Caco-2 (cell line): ENCODE results near the gene PLEKHS1. TPM values are rescaled to one million over a fixed set of nuclear protein-coding genes. Genes with fewer than 3 reads are reported as not detected.
A peak's percentile ranks its signal among the peaks of the same experiment; 100 is the strongest.

ENCODE experiments used
- Bru-seq: library from RNA; stranded (reverse); fragments of 400-500 nt; gene quantifications from one replicate; lab custom pipeline; 2021; lab: Mats Ljungman, UMichigan
- BruChase-seq, 2 experiments: library from RNA; stranded (reverse); fragments of 400-500 nt; gene quantifications; one replicate each; lab custom pipeline; 2021; lab: Mats Ljungman, UMichigan
- BruUV-seq: library from RNA; stranded (reverse); fragments of 400-500 nt; replicated peaks from 2 replicates; lab custom pipeline; 2021; lab: Mats Ljungman, UMichigan
- CTCF ChIA-PET: fragments of 300-600 bp; sonication (Branson Sonifier 250); formaldehyde crosslinking; loops from one replicate; lab custom pipeline; 2022; ENCODE audit warnings: antibody characterized with exemption; lab: Charles Lee
- POLR2A ChIA-PET: fragments of 300-600 bp; sonication (Branson Sonifier 250); formaldehyde crosslinking; loops from one replicate; lab custom pipeline; 2022; ENCODE audit warnings: antibody characterized with exemption; lab: Charles Lee
- DNase-seq, 2 experiments: peaks; one replicate each; pipeline versions ENCODE4 v3.0.0 to v3.0.0-alpha.2; 2020 to 2022
- H3K27me3 ChIP-seq: replicated peaks from 2 replicates; pipeline ENCODE4 v1.6.0; 2011; ENCODE audit warnings: low read length; ENCODE audit not compliant: control insufficient read depth, insufficient read depth
- H3K36me3 ChIP-seq: 2 replicates; pipeline ENCODE4 v1.5.1; 2011; ENCODE audit warnings: low read length; ENCODE audit not compliant: control insufficient read depth, insufficient read depth
- H3K4me1 ChIP-seq: fragments of 250-450 bp; sonication (Bioruptor Pico); 2 replicates; pipeline ENCODE4 v1.5.1; 2020; ENCODE audit warnings: mild to moderate bottlenecking
- H3K4me3 ChIP-seq: 2 replicates; pipeline ENCODE4 v1.5.1; 2011; ENCODE audit warnings: low read depth, mild to moderate bottlenecking, control low read depth, low read length
- H3K9me3 ChIP-seq: fragments of 250-450 bp; sonication (Bioruptor Pico); 2 replicates; pipeline ENCODE4 v1.5.1; 2020; ENCODE audit warnings: mild to moderate bottlenecking, moderate library complexity
- H3K27ac Mint-ChIP-seq: one replicate; pipeline ENCODE4 v1.8.0; 2022; ENCODE audit warnings: mixed read lengths; ENCODE audit not compliant: unreplicated experiment
- H3K27me3 Mint-ChIP-seq: one replicate; pipeline ENCODE4 v1.8.0; 2022; ENCODE audit warnings: mixed read lengths; ENCODE audit not compliant: insufficient read depth, unreplicated experiment
- H3K36me3 Mint-ChIP-seq: one replicate; pipeline ENCODE4 v1.8.0; 2022; ENCODE audit warnings: mild to moderate bottlenecking, mixed read lengths; ENCODE audit not compliant: insufficient read depth, unreplicated experiment
- H3K4me1 Mint-ChIP-seq: one replicate; pipeline ENCODE4 v1.8.0; 2022; ENCODE audit warnings: low read depth, mixed read lengths; ENCODE audit not compliant: unreplicated experiment
- H3K4me3 Mint-ChIP-seq: one replicate; pipeline ENCODE4 v1.8.0; 2022; ENCODE audit warnings: mild to moderate bottlenecking, moderate library complexity, mixed read lengths; ENCODE audit not compliant: unreplicated experiment
- H3K9me3 Mint-ChIP-seq: one replicate; pipeline ENCODE4 v1.8.0; 2022; ENCODE audit warnings: mixed read lengths; ENCODE audit not compliant: unreplicated experiment
- CTCF ChIP-seq, 2 experiments: fragments of 200-600 bp in 1 of 2; IDR thresholded peaks; 1 replicate in 1 of 2; 2 replicates in 1 of 2; pipeline versions ENCODE4 v1.5.1 to v1.8.0; 2011 to 2022; ENCODE audit warnings: antibody characterized with exemption in 1 of 2, control low read depth in 1 of 2, inconsistent platforms in 1 of 2, low read depth in 1 of 2, low read length in 1 of 2, mild to moderate bottlenecking in 1 of 2, moderate library complexity in 1 of 2; ENCODE audit not compliant: insufficient read depth in 1 of 2, severe bottlenecking in 1 of 2, unreplicated experiment in 1 of 2
- intact Hi-C: fragments of 100-400 bp; cut with micrococcal nuclease; formaldehyde crosslinking; loops from one replicate; pipeline ENCODE4 v1.10.0; 2022; ENCODE audit not compliant: unreplicated experiment
- long read RNA-seq: library from polyadenylated mRNA; stranded (forward); transcript quantifications from one replicate; pipeline ENCODE4 v2.0.0, GENCODE V29; 2022
- total RNA-seq: library from RNA; stranded (reverse); gene quantifications from 2 replicates; pipeline ENCODE4 v1.2.3, GENCODE V29; 2022

The PLEKHS1 gene
- not detected in 2 replicates for total RNA-seq
- percentile 12 among the genes with signal in this experiment for Bru-seq, nascent RNA
- BruChase-seq, experiment 1, labeled RNA remaining after a 2-hour chase, result percentile 28 among the genes with signal in this experiment
- percentile 20 among the genes with signal in this experiment for BruChase-seq, experiment 2, labeled RNA remaining after a 6-hour chase
- long read RNA-seq, result 0 reads

- Histone ChIP-seq H3K4me3 (no peak within 1 kb of the TSS), H3K9me3 (no peaks in the 10 kb centered on the region), H3K27me3 (no peaks in the 10 kb centered on the region), H3K4me1 (peaks cover 25% of the 10 kb centered on the region), H3K36me3 (no peaks in the 10 kb centered on the region)
- Mint-ChIP-seq H3K27me3 (no peaks in the 10 kb centered on the region), H3K4me1 (peaks cover 16% of the 10 kb centered on the region), H3K4me3 (no peak within 1 kb of the TSS), H3K36me3 (no peaks in the 10 kb centered on the region), H3K27ac (no peak within 1 kb of the TSS), H3K9me3 (peaks cover 13% of the 10 kb centered on the region)
- no peak for DNase-seq
- intact Hi-C loops, result no loop called here
- TF ChIP-seq CTCF (IDR thresholded peaks at IDR 0.05; ENCODE audit: insufficient read depth in 1 of 2, low read depth in 1 of 2, low read length in 1 of 2, severe bottlenecking in 1 of 2, unreplicated experiment in 1 of 2), result no peak
- POLR2A ChIA-PET, result no interaction called here
- CTCF ChIA-PET, result no interaction called here
- BruUV-seq, result no TSS peak
These were observed at the start of gene PLEKHS1 for GRCh38 chr10:113751181-113751732. Gene PLEKHS1, plus strand, starts transcription at chr10:113751682. Its CDS starts 3,596 bp downstream, at chr10:113755278.

- no peaks in the 10 kb centered on the region for H3K9me3 Mint-ChIP-seq
- peak in 1 of 2 experiments; percentile 45 for DNase-seq
- intact Hi-C loops, result loop anchor here (1.0 to 5.0 kb wide), 4 partner anchors 76 to 399 kb away; partner anchors contain the start of genes DCLRE1A and NHLRC2
- peaks cover 8% of the 10 kb centered on the region for H3K36me3 Mint-ChIP-seq
- H3K4me1 Mint-ChIP-seq, result no peaks in the 10 kb centered on the region
- H3K4me3 ChIP-seq, result no peak overlapping the region
- no peak overlapping the region for H3K4me3 Mint-ChIP-seq
- ChIA-PET CTCF (interaction anchor here (0.6 to 0.7 kb wide), 2 partner anchors 8 to 96 kb away, joined by 3 read pairs; no protein-coding TSS in a partner anchor), POLR2A (interaction anchor here (0.8 kb wide), 1 partner anchor 258 kb away, joined by 12 read pairs; no protein-coding TSS in a partner anchor)
- H3K27me3 Mint-ChIP-seq, result no peaks in the 10 kb centered on the region
- TF ChIP-seq CTCF (IDR thresholded peaks at IDR 0.05; ENCODE audit: insufficient read depth in 1 of 2, low read depth in 1 of 2, low read length in 1 of 2, severe bottlenecking in 1 of 2, unreplicated experiment in 1 of 2), result peak; percentile 71 to 76
- no peaks in the 10 kb centered on the region for H3K9me3 ChIP-seq
- H3K27me3 ChIP-seq, result no peaks in the 10 kb centered on the region
- no peaks in the 10 kb centered on the region for H3K4me1 ChIP-seq
- H3K27ac Mint-ChIP-seq, result no peak overlapping the region
- BruUV-seq, result no TSS peak
- no peaks in the 10 kb centered on the region for H3K36me3 ChIP-seq
These were observed 46.7 kb upstream of the PLEKHS1 start for GRCh38 chr10:113704637-113705343.

GRCh38 chr10:113705344-113705652, 46.2 kb upstream of the PLEKHS1 start:
- Mint-ChIP-seq H3K27me3 (no peaks in the 10 kb centered on the region), H3K27ac (no peak overlapping the region), H3K36me3 (peaks cover 8% of the 10 kb centered on the region), H3K9me3 (no peaks in the 10 kb centered on the region), H3K4me3 (no peak overlapping the region), H3K4me1 (no peaks in the 10 kb centered on the region)
- ChIA-PET CTCF (interaction anchor here (0.6 to 0.7 kb wide), 2 partner anchors 9 to 76 kb away, joined by 3 read pairs; no protein-coding TSS in a partner anchor), POLR2A (interaction anchor here (0.8 kb wide), 1 partner anchor 258 kb away, joined by 12 read pairs; no protein-coding TSS in a partner anchor)
- Histone ChIP-seq H3K36me3 (no peaks in the 10 kb centered on the region), H3K27me3 (no peaks in the 10 kb centered on the region), H3K9me3 (no peaks in the 10 kb centered on the region), H3K4me3 (no peak overlapping the region), H3K4me1 (no peaks in the 10 kb centered on the region)
- no peak for TF ChIP-seq CTCF (IDR thresholded peaks at IDR 0.05; ENCODE audit: insufficient read depth in 1 of 2, low read depth in 1 of 2, low read length in 1 of 2, severe bottlenecking in 1 of 2, unreplicated experiment in 1 of 2)
- BruUV-seq, result no TSS peak
- DNase-seq, result no peak
- intact Hi-C loops, result loop anchor here (1.0 to 5.0 kb wide), 4 partner anchors 75 to 398 kb away; partner anchors contain the start of genes DCLRE1A and NHLRC2
